Measurements from ENCODE around the gene AQP12A.

Gene AQP12A

DNA sequence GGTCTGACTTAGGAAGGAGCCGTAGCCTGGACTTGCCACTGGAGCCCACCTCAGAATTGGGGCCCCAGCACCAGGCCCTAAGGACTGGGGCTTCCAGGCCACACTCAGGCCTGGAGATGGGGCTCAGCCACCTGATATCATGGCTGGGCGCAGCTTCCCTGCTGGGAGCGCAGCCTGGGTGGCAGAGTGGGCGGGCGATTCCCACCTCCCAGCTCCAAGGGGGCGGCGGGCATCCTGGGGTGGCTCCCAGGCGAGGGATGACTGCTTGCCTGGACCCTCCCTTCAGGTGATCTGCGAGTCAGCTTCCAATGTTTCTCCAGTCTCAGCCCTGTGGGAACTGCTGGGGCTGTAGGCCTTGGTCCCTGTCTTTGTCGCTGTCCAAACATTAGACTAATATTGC lies 46.3 kb upstream of the AQP12A start:
- H3K27ac ChIP-seq = no peak overlapping the region
- no peak for TF ChIP-seq ZFX (IDR thresholded peaks at IDR 0.05; ENCODE audit: borderline replicate concordance)
- TF ChIP-seq, protein P1, sequence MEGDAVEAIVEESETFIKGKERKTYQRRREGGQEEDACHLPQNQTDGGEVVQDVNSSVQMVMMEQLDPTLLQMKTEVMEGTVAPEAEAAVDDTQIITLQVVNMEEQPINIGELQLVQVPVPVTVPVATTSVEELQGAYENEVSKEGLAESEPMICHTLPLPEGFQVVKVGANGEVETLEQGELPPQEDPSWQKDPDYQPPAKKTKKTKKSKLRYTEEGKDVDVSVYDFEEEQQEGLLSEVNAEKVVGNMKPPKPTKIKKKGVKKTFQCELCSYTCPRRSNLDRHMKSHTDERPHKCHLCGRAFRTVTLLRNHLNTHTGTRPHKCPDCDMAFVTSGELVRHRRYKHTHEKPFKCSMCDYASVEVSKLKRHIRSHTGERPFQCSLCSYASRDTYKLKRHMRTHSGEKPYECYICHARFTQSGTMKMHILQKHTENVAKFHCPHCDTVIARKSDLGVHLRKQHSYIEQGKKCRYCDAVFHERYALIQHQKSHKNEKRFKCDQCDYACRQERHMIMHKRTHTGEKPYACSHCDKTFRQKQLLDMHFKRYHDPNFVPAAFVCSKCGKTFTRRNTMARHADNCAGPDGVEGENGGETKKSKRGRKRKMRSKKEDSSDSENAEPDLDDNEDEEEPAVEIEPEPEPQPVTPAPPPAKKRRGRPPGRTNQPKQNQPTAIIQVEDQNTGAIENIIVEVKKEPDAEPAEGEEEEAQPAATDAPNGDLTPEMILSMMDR (IDR thresholded peaks at IDR 0.05) = no peak

DNA sequence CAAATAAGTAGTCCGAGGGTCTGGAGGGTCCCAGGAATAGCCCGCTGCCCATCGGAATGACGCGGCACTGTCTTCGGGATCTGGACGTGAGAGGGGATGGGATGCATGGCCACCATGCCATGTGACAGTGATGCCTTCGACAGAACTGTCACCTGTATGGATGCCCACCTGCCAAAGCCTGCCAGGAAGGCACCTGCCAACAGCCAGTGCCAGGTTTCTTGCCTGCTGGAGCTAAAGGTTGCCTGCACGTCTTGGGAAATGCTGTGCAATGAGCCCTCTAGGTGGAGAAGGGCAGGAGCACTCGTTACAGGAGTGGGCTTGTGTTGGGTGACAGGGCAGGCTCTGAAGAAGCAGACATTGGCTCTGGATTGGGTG lies 45.9 kb upstream of the AQP12A start:
- no peak overlapping the region for H3K27ac ChIP-seq
- no peak for TF ChIP-seq ZFX (IDR thresholded peaks at IDR 0.05; ENCODE audit: borderline replicate concordance)
- TF ChIP-seq, protein P1 (IDR thresholded peaks at IDR 0.05) = no peak

DNA sequence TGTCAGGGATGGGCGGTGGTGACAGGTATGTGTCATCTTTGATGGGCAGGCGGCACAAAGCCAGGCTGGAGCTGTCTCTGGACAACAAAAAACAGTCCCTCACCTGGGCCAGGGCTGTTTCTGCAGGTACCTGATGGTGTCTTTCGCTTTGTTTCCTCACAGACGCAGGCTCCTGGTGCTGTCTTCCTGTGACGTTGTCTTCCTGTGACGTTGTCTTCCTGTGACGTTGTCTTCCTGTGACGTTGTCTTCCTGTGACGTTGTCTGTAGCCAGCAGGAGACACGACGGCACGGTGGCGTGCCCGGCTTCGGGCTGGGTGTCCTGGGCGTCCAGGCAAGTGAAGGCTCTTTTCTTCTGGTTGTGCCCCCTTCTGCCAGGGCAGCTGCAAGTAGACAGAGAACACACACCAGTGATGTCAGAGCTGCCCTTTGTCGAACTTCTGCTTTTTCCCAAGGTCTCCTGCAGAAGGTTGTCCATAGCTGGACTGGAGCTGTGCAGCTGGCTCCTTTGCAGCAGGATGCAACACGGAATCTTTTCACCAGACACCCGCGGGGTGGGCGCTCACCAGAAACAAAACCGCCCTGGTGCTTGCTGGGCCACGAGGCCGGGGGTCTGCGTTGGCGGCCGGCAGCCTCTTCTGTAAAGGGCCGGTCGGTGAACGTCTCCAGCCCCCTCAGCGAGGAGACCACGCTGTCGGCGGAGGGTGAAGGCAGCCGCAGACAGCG lies 45.3 kb upstream of the AQP12A start:
- no peak overlapping the region for H3K27ac ChIP-seq
- TF ChIP-seq ZFX (IDR thresholded peaks at IDR 0.05; ENCODE audit: borderline replicate concordance) = no peak
- TF ChIP-seq, protein P1 (IDR thresholded peaks at IDR 0.05) = no peak

DNA sequence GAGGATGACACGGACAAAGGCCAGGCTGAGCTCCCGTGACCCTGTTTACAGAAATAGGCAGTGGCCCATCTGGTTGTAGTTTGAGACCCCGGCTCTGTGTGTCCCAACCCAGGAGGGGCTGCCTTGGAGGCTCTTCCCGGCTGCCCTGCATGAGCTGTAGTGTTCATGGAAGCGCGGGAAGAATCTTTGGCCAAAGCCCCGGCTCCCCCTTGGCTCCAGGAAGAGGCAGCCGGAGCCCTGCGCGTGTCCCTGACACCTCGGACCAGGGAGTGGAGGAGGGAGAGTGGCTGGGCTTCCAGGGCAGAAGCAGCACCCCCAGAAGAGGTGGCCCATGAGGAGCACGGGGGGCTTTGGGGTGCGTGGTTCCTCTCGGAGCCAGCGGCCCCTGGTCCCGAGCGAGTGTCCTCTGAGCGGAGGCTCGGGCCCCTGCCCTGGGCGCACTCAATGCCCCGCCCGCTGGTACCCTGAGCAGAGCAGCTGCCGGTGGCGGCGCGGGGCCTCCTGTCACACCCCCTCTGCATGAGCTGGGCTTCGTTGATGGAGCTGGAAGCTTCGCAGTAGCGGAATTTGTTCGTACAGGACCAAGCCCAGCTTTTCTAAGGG lies 44.7 kb upstream of the AQP12A start:
- TF ChIP-seq ZFX (IDR thresholded peaks at IDR 0.05; ENCODE audit: borderline replicate concordance) = no peak
- TF ChIP-seq, protein P1 (IDR thresholded peaks at IDR 0.05) = no peak
- no peak overlapping the region for H3K27ac ChIP-seq

DNA sequence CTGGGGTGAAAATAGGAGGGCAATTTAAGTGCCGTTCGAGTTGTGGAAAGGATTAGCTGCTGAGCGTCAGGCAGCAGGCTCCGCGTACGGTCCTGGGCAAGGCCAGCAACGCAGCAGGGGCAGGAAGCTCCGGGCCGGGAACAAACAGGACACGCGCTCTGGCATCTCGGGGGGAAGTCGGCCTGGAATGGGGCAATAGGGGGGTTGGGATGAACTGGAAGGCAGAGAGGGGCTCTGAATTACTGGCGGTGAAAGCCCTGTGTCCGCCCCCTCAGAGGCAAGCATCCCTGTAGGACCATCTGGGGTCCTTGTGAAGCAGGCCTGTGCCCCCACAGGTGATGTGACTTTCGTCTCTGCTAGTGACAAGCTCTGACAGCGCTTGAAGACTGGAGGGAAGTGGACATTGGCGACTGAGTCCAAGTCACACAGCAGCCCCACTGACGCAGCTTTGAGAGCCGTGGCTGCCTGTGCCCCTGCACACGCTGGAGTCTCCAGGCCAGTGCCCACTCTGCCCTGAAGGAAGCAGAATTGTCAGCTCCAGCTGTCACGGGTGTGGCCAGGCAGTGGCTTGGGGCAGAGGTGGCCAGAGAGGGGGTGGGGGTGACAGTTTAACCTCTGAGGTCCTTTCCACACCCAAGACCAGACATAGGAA lies 44.0 kb upstream of the AQP12A start:
- no peak for TF ChIP-seq ZFX (IDR thresholded peaks at IDR 0.05; ENCODE audit: borderline replicate concordance)
- TF ChIP-seq, protein P1 (IDR thresholded peaks at IDR 0.05) = no peak
- no peak overlapping the region for H3K27ac ChIP-seq

DNA sequence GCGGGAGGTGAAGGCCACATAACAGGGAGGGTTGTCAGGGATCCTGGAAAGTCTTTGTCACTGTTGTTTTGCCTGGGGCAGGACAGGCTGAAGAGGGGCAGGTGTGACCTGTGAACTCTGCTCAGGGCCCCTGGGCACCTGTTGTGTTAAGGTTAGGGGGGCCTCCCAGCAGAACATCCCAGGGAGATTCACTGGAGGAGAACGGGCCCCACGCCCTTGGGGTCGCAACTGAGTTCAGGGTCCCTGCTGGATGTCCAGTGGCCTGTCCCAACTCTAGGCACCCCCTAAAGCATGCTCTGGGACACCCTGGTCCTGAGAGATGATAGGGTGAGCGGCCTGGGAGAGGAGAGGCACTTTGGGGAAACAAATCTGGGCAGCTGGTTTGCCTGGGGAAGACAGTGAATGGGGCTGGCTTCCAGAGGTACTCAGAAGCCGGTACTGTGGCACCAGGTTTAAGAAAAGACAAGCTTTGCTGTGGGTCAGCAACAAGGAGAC lies 43.5 kb upstream of the AQP12A start:
- H3K27ac ChIP-seq = no peak overlapping the region
- TF ChIP-seq, protein P1 (IDR thresholded peaks at IDR 0.05) = no peak
- no peak for TF ChIP-seq ZFX (IDR thresholded peaks at IDR 0.05; ENCODE audit: borderline replicate concordance)
